ENCODE data around the gene C17orf67.

C17orf67 gene

GRCh38 chr17:56833057-56833808, 487 bp downstream of the C17orf67 start:
- DNase-seq: peak; percentile 36

- no peak for DNase-seq
These were observed 1.3 kb downstream of the C17orf67 start for GRCh38 chr17:56832446-56832845.

- DNase-seq: no peak
These were observed 2.2 kb downstream of the C17orf67 start for GRCh38 chr17:56831369-56832095.

GRCh38 chr17:56830726-56831368, 2.9 kb downstream of the C17orf67 start:
- no peak for DNase-seq

GRCh38 chr17:56826611-56827414, 6.9 kb downstream of the C17orf67 start:
- no peak for DNase-seq

- peak; percentile 6 for DNase-seq
These were observed 9.2 kb downstream of the C17orf67 start for GRCh38 chr17:56824503-56824902.

GRCh38 chr17:56823848-56824247, 9.9 kb downstream of the C17orf67 start:
- DNase-seq: no peak

- no peak for DNase-seq
These were observed 11.0 kb downstream of the C17orf67 start for GRCh38 chr17:56822725-56823124.

- no peak for DNase-seq
These were observed 11.7 kb downstream of the C17orf67 start for GRCh38 chr17:56821847-56822534.

- no peak for DNase-seq
These were observed 13.5 kb downstream of the C17orf67 start for GRCh38 chr17:56820207-56820606.

- DNase-seq: peak; percentile 56
These were observed 14.1 kb downstream of the C17orf67 start for GRCh38 chr17:56819431-56820145.

GRCh38 chr17:56819030-56819429, 14.7 kb downstream of the C17orf67 start:
- no peak for DNase-seq

- no peak for DNase-seq
These were observed 16.7 kb downstream of the C17orf67 start for GRCh38 chr17:56817066-56817465.

- DNase-seq: peak; percentile 34
These were observed 18.0 kb downstream of the C17orf67 start for GRCh38 chr17:56815711-56816110.

- no peak for DNase-seq
These were observed 20.8 kb downstream of the C17orf67 start for GRCh38 chr17:56812901-56813388.

- no peak for DNase-seq
These were observed 22.6 kb downstream of the C17orf67 start for GRCh38 chr17:56810891-56811775.

- DNase-seq: no peak
These were observed 23.4 kb downstream of the C17orf67 start for GRCh38 chr17:56810343-56810742.

GRCh38 chr17:56809820-56810179, 23.9 kb downstream of the C17orf67 start:
- DNase-seq: no peak

GRCh38 chr17:56809106-56809819, 24.5 kb downstream of the C17orf67 start:
- no peak for DNase-seq

GRCh38 chr17:56808503-56808902, 25.2 kb downstream of the C17orf67 start:
- no peak for DNase-seq

All from fibroblast of skin of abdomen (primary cell).